ENCODE data around the gene RERG. TPM values are rescaled to one million over a fixed set of nuclear protein-coding genes. Genes with fewer than 3 reads are reported as not detected.
"Not testable (repeated sequence)": the region's sequence is repeated elsewhere in the genome, so short reads cannot be mapped to it uniquely, and the experiment has no call there.

Gene RERG
- total RNA-seq, 1 donor from 2014 or later: 2.2 TPM

DNA sequence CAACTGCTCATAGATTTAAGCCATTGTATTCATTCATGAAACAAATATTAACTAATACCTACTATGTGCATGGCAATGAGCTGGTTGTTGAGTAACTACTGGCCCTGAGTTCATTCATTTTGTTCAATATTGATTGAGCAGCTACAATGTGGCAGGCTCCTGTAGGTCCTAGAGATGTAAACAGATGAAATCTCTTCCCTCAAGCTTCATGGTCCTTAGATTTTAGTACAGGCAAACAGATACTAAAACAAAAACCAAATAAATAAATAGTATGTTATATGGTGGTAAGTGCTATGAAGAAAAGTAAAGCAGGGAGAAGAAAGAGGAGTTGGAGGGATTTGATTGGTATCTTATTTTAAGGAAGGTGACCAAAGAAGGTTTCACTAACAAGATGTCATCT is 77.8 kb downstream of the RERG start:
- DNase-seq: no peak

DNA sequence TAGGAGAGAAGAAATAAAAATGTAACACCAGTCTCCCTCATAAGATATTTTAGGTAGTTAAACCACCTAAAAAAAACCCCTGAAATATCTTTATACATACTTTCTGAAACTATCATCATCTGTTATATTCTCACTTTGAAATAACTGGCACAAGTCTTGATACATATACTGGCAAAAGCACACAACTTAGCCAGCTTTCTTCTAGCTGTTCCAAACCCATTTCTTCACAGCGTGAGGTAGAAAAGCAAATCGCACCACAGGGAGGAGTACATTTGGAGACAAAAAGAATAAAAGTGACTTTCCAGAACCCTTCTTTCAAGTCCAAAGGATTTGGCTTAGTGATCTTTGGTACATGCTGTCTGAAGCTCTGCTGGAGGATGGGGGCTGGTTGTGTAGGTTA is 78.5 kb downstream of the RERG start:
- DNase-seq: no peak

DNA sequence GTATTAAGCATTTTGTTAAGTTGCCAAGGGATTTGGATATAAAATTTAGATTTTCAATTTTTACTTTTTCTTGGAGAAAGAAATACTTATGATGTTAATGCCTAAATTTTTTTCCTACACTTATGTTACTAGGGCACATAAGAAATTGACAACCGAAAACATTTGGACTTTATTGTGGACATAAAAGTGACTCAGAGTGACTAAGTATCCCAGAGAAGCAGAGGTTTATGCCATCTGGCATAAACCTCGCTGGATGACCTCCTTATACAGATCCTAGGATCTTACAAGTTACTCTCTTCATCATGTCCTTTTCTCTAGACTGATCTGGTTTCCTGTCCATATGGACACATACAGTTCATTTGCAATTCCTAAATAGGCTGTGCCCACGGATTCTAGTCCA is 89.8 kb downstream of the RERG start:
- no peak for DNase-seq

DNA sequence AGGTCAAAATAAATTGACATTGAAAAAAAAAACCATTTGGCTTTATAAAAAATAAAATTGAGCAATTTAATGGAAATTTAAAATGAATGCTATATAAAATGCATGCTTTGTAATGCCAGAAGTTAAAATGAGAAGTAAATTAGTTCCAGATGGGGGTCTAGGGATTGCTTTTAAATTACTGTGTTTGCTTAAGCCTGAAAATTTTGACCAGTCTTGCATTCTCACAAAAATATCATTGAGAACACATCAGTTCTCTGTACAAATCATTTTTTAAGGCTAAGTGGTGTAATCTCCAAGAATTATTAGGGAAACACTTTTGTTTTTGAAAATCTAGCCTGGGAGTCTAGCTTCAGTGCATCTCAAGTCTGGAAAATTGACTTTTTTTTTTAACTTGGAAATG is 90.7 kb downstream of the RERG start:
- no peak for DNase-seq

DNA sequence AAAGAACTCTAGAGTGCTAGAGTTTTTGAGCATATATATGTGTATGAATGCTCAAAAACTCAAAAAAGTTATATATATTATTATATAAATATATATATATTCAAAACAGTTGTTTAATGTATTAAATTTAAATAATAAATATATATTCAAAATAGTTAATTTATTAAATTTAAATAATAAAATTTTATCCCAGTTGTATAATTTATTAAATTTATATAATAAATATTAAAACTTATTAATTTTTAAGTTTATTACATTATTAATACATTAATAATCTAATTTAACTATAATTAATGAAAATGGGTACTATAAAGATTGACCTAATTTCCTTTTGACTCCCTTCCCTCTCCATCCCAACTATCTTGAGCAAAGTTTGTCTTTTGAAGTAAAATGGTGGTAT is 97.8 kb downstream of the RERG start:
- DNase-seq: no peak

DNA sequence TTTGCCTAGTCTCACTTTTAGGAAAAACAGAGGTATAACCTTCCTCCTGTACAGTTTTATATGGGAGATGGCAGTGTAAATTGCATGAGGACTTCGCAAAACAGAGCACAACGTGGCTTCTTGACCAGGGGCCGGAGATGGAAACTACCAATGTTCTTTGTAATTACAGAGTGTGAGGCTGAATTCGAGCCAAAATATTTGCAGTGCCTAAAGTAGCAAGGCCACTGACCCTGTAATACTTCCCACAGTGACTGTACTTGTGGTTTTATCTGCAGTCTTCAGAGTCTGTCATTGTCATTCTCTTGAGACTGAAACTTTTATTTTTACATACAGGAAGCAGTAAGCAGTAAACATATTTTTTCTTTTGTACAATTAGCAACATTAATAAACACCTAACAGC is 98.9 kb downstream of the RERG start:
- DNase-seq: no peak

DNA sequence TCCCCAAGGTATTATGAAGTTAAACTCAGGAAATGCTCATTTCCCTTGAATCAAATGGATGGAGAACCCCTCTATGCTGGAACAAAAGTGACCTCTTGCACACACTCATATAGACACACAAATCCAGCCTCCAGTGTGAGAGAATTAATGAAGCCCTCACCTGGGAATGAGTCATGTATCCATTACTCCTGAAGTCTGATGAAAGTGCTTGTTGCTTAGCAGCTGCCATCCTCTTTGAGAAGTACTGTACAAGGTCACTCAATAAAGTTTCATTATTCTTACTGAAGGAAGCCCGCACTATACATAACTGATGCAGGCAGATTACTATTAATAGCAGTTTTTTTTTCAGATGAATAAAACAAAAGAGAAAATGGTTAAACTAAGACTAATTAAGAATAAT is 102.3 kb downstream of the RERG start:
- no peak for DNase-seq

DNA sequence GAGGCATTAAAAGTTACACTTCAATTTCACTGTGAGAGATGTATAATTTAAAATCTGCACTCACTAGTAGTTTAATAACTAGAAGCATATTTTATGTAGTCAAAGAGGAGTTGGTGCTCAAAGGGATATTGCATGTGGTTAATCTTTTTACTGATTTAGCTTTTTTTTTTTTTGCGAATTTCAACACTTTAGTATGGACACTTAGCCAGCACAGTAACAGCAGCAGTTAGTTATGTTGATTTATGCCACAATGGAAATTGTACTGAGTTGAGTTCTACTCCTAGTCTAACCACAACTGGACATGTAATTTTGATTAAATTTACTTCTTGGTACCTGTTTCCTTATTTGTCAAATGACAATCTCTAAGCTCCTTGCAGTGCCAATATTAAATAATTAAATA is 104.2 kb downstream of the RERG start:
- no peak for DNase-seq

DNA sequence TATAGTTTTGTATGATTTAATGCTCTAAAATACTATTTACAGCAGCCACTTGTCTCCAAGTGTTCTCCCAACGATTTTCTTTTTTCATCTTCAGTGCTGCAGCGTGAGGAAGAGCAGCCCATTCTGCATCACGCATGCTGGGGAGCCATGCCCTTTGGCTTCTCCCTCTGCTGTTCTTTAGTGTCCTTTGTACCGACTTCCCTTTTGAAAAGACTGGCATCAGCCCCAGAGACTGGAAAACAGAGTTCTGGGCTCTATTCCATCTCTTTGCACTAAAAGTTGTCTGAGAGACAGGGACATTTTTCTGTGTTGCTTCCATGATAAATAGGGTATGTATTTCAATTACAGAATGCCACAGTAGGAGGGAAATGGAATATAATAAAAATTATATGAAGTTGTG is 105.1 kb downstream of the RERG start:
- DNase-seq: peak; percentile 36

DNA sequence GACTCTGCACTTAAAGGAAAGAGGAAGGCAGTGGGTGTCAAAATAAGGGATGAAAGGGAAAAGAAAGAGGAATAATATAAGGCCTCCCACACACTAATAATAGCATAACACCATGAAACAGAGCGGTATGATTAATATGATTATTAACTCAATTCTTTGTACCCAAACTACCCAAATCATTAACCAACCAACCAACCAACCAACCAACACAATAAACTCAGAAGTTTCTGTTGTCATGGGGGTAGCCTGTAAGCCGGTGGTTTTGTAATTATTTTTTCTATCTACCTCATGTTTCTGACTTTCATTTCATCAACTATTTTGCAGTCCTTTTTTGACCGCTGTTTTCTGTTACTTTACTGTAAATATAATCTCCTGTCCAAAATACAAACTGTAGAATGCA is 105.8 kb downstream of the RERG start:
- no peak for DNase-seq

DNA sequence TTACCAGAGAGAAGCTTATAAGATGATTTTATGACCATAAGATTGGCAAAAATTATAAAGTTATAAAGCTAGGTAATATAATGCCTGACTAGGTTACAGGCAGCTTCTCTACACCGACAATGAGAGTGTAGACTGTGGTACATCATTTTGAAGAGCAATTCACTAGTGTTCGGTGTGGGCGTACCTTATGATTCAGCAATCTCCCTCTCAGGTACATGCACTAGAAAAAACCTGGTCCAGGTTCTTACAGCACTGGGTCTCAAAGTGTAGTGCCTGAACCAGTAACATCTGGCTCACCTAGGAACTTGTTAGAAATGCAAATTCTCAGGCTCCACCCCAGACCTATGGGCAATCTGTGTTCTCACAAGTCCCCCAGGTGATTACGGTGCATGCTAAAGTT is 106.7 kb downstream of the RERG start:
- no peak for DNase-seq

DNA sequence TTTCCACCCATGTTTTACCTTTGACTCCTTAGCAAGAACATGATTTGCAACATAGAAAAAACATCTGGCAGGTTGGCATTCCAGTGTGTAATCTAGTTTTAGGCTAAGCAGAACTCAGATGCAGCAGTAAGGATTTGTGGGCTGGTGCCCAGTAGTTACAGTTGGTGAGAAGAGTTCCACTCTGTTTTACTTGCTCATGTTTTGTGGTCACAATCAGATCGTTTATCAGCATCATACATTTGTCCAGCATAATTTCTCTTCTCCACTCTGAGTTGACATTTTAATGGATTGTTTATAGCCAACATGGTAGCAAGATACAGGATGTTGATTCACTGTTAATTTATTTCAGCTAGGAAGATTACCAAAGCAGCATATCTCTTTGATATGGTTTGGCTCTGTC is 128.4 kb downstream of the RERG start:
- DNase-seq: no peak

DNA sequence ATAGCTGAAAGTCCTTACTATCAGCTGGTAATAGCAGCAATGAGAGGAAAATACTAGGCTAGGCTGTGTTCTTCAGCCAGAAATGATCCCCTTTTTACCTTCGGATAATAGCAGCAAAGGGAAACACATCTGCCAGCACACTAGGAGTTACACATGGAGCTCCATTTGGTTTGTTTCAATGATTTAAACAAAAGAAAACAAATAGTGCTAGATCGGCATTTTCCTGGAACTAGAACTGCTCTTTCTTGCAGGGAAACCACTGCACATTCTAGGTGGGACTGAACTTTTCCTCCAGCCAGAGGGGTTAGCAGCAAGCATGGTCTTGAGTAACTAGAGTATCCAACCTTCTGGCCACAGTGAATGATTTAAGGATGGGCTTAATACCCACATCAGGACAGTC is 130.8 kb downstream of the RERG start:
- no peak for DNase-seq

DNA sequence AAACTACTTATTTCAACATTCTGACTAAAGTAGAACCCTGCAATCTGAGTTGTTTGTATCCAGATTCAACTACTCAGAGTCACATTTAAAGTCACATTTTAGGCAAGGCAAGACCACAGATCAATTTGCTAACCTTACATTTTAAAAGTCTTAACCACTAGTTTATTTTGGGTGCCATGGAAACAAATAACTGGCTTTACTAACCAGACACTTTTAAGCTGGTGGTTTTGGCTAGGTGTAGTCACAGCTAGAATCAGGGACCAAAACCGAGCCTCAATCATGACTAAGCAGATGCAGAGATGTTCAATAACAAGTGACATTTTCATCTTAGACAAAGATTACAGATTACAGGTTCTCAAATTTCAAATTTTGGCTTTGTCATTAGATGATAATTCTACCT is 133.1 kb downstream of the RERG start:
- DNase-seq: no peak

DNA sequence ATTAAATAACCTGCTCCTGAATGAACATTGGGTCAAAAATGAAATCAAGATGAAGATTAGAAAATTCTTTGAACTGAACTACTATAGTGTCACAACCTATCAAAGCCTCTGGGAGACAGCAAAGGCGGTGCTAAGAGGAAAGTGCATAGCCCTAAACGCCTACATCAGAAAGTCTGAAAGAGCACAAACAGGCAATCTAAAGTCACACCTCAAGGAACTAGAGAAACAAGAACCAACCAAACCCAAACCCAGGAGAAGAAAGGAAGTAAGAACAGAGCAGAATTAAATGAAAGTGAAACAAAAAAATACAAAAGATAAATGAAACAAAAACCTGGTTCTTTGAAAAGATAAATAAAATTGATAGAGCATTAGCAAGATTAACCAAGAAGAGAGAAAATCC is 143.5 kb downstream of the RERG start:
- DNase-seq: not testable (repeated sequence)

DNA sequence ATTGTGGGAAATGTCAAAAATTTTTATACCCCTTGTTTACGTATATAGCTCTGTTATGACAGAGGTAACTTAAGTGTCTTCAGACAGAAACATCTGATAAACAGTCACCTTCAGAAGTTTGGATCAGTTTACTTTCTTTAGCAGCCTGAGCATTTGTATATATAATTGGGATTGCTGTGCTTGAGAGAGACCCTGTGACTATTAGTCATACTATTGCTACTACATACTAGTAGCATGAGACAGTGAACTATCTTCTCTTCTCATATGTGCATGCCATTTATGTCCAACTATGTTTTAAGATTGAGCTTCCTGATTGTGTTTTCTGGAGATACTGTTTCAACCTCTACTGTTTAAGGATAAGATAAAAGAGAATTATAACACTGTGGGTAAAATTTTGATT is 146.9 kb downstream of the RERG start:
- DNase-seq: no peak

DNA sequence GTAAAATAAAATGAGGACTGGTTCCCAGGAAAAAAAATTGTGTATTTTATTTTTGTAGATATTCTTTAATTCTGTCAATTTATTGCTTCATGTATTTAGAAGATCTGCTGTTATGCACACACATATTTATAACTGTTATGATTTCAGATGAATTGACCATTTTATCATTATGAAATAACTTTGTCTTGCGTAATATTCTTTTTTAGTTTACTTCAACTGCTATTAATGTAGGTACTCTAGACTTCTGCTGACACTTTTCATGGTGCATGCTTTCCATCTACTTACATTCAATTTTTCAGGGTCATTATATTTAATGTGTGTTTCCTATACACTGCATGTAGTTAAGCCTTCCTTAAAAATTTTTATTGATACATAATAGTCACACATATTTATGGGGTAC is 162.1 kb downstream of the RERG start:
- DNase-seq: no peak

Other genes with a start within 250 kb of the RERG start
- gene PDE6H, start 248.4 kb downstream of the RERG start, total RNA-seq: not detected
- 157 TPM for gene PTPRO, start 101.1 kb upstream of the RERG start, total RNA-seq